ENCODE results near the gene CD22.

Gene CD22

GRCh38 chr19:35296644-35297514 is 32.1 kb upstream of the CD22 start:
- DNase-seq = no peak

- DNase-seq = no peak
These were observed 31.5 kb upstream of the CD22 start for GRCh38 chr19:35297515-35297848.

- DNase-seq = no peak
These were observed 31.1 kb upstream of the CD22 start for GRCh38 chr19:35297922-35298321.

- no peak for DNase-seq
These were observed 30.4 kb upstream of the CD22 start for GRCh38 chr19:35298561-35298972.

- no peak for DNase-seq
These were observed 29.3 kb upstream of the CD22 start for GRCh38 chr19:35299523-35300338.

GRCh38 chr19:35300339-35300649 is 28.7 kb upstream of the CD22 start:
- DNase-seq = no peak

GRCh38 chr19:35301961-35302360 is 27.0 kb upstream of the CD22 start:
- DNase-seq = no peak

GRCh38 chr19:35302446-35302845 is 26.5 kb upstream of the CD22 start:
- DNase-seq = no peak

GRCh38 chr19:35303357-35303915 is 25.6 kb upstream of the CD22 start:
- DNase-seq = no peak

- DNase-seq = no peak
These were observed 25.0 kb upstream of the CD22 start for GRCh38 chr19:35304036-35304435.

GRCh38 chr19:35305181-35305580 is 23.8 kb upstream of the CD22 start:
- no peak for DNase-seq

GRCh38 chr19:35306473-35307246 is 22.3 kb upstream of the CD22 start:
- no peak for DNase-seq

- DNase-seq = no peak
These were observed 21.1 kb upstream of the CD22 start for GRCh38 chr19:35307931-35308330.

- DNase-seq = no peak
These were observed 20.1 kb upstream of the CD22 start for GRCh38 chr19:35308910-35309309.

- DNase-seq = no peak
These were observed 19.3 kb upstream of the CD22 start for GRCh38 chr19:35309481-35310279.

GRCh38 chr19:35310331-35310730 is 18.7 kb upstream of the CD22 start:
- no peak for DNase-seq

- no peak for DNase-seq
These were observed 18.0 kb upstream of the CD22 start for GRCh38 chr19:35310811-35311465.

- DNase-seq = no peak
These were observed 16.9 kb upstream of the CD22 start for GRCh38 chr19:35311901-35312665.

- no peak for DNase-seq
These were observed 15.4 kb upstream of the CD22 start for GRCh38 chr19:35313587-35313986.

GRCh38 chr19:35314031-35314430 is 15.0 kb upstream of the CD22 start:
- no peak for DNase-seq

- DNase-seq = no peak
These were observed 14.0 kb upstream of the CD22 start for GRCh38 chr19:35314858-35315470.
